ENCODE results near the gene TPH1.

GRCh38 chr11:18063862-18064434, 17.9 kb upstream of the TPH1 start:
- no peak for TF ChIP-seq CTCF (IDR thresholded peaks at IDR 0.05; ENCODE audit: insufficient read depth, low read length)
- no peak for TF ChIP-seq POLR2AphosphoS5 (IDR thresholded peaks at IDR 0.05; ENCODE audit: low read depth)
- TF ChIP-seq GABPA (IDR thresholded peaks at IDR 0.05; ENCODE audit: low read depth): no peak
- TF ChIP-seq REST (IDR thresholded peaks at IDR 0.05; ENCODE audit: insufficient replicate concordance, low read depth): no peak
- TF ChIP-seq SPI1 (IDR thresholded peaks at IDR 0.05; ENCODE audit: borderline replicate concordance, low read depth): no peak

All from HL-60 (cell line).